Measurements from ENCODE around the gene BPIFB1. TPM values are rescaled to one million over a fixed set of nuclear protein-coding genes. Genes with fewer than 3 reads are reported as not detected.

BPIFB1 gene, protein sequence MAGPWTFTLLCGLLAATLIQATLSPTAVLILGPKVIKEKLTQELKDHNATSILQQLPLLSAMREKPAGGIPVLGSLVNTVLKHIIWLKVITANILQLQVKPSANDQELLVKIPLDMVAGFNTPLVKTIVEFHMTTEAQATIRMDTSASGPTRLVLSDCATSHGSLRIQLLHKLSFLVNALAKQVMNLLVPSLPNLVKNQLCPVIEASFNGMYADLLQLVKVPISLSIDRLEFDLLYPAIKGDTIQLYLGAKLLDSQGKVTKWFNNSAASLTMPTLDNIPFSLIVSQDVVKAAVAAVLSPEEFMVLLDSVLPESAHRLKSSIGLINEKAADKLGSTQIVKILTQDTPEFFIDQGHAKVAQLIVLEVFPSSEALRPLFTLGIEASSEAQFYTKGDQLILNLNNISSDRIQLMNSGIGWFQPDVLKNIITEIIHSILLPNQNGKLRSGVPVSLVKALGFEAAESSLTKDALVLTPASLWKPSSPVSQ
- total RNA-seq, result under 1 TPM in 1 of 4 donors, not detected in 3; 0.21 TPM

DNA sequence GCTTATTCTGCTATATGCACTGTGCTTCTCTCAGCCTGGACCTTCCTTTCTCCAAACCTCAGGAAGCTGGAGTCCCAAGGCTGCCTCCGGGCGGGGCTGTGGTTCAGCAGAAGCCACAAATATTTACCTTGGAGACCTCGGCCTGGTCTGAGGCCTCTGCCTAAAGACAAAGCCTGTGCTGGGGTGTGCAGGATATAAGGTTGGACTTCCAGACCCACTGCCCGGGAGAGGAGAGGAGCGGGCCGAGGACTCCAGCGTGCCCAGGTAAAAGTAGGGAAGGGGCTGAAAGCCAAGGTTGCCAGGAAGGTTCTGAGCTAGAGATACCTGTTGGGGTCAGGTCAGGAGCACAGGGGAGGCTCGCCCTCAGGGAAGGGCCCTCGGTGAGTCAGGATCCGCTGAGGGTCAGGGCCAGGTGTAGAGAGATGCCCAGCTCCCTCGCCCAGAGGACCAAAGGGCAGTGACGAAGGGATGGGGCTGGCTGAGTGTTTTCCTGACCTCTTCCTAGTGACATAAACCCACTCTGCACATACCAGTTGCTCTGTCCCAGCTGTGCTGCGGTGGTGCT is at the start of gene BPIFB1:
TSS of gene BPIFB1 (plus strand) at position 224 of the 565 bp plus-strand sequence. CDS start 2,860 bp downstream, outside the sequence.
- H3K4me3 ChIP-seq, result no peak within 1 kb of the TSS
- H3K27ac ChIP-seq, result no peak within 1 kb of the TSS
- no peaks in the 10 kb centered on the region for H3K27me3 ChIP-seq
- no peak for DNase-seq
- H3K9me3 ChIP-seq, result no peaks in the 10 kb centered on the region
- H3K36me3 ChIP-seq, result no peaks in the 10 kb centered on the region
- TF ChIP-seq, protein P1, sequence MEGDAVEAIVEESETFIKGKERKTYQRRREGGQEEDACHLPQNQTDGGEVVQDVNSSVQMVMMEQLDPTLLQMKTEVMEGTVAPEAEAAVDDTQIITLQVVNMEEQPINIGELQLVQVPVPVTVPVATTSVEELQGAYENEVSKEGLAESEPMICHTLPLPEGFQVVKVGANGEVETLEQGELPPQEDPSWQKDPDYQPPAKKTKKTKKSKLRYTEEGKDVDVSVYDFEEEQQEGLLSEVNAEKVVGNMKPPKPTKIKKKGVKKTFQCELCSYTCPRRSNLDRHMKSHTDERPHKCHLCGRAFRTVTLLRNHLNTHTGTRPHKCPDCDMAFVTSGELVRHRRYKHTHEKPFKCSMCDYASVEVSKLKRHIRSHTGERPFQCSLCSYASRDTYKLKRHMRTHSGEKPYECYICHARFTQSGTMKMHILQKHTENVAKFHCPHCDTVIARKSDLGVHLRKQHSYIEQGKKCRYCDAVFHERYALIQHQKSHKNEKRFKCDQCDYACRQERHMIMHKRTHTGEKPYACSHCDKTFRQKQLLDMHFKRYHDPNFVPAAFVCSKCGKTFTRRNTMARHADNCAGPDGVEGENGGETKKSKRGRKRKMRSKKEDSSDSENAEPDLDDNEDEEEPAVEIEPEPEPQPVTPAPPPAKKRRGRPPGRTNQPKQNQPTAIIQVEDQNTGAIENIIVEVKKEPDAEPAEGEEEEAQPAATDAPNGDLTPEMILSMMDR (IDR thresholded peaks at IDR 0.05), result no peak
- H3K4me1 ChIP-seq, result no peaks in the 10 kb centered on the region
- intact Hi-C loops (cut with DNase I; ENCODE audit: low total_unique reads), result no loop called here

DNA sequence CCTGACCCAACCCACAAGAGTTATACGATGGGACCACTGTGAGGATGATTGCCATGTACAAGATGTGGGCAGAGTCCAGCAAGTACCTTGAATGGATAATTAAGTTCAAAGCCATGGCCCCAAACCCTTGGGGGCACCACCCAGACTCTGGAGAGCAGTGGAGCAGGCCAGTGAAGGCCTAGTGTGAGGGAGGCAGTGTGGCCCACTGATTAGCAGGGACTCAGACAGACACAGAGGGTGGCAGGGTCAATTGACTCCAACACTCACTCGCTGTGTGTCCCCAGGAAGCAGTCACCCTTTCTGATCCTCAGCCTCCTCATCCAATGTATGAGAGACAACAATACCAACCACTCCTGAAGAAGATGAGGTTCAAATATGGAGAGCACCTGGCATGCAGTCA is 49.0 kb upstream of the BPIFB1 start:
- no peaks in the 10 kb centered on the region for H3K36me3 ChIP-seq
- H3K4me1 ChIP-seq, result no peaks in the 10 kb centered on the region
- TF ChIP-seq, protein P1 (IDR thresholded peaks at IDR 0.05), result no peak
- TF ChIP-seq POLR2A (IDR thresholded peaks at IDR 0.05), result no peak
- intact Hi-C loops (cut with DNase I; ENCODE audit: low total_unique reads), result no loop called here
- DNase-seq, result no peak
- no peak overlapping the region for H3K4me3 ChIP-seq
- no peaks in the 10 kb centered on the region for H3K9me3 ChIP-seq
- H3K27me3 ChIP-seq, result no peaks in the 10 kb centered on the region
- no peak overlapping the region for H3K27ac ChIP-seq

DNA sequence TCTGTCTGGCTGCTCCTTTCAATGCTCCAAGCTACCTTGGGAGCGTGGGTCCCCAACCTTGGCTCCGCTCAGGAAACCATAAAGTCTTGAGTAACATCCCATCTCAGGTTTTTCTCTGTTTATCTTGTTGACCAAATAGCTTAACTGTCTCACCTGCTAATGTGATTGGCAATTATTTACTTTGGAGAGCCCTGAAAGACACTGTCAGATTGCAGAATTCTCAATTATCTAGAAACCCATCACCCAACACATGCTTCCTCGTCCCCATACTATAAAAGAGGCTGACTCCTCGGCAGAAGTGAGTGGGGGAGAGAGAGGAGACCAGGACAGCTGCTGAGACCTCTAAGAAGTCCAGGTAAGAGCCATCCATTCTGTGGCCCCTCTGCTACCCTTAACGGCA is 47.3 kb upstream of the BPIFB1 start, which contains the start of gene BPIFA1:
TSS of gene BPIFA1 (plus strand) at position 301 of the 400 bp plus-strand sequence. CDS start 1,716 bp downstream, outside the sequence.
- TF ChIP-seq, protein P1 (IDR thresholded peaks at IDR 0.05), result no peak
- no peak for TF ChIP-seq POLR2A (IDR thresholded peaks at IDR 0.05)
- intact Hi-C loops (cut with DNase I; ENCODE audit: low total_unique reads), result no loop called here
- Histone ChIP-seq H3K9me3 (no peaks in the 10 kb centered on the region), H3K4me3 (no peak within 1 kb of the TSS), H3K27ac (no peak within 1 kb of the TSS), H3K4me1 (no peaks in the 10 kb centered on the region), H3K27me3 (no peaks in the 10 kb centered on the region), H3K36me3 (no peaks in the 10 kb centered on the region)
- DNase-seq, result no peak

DNA sequence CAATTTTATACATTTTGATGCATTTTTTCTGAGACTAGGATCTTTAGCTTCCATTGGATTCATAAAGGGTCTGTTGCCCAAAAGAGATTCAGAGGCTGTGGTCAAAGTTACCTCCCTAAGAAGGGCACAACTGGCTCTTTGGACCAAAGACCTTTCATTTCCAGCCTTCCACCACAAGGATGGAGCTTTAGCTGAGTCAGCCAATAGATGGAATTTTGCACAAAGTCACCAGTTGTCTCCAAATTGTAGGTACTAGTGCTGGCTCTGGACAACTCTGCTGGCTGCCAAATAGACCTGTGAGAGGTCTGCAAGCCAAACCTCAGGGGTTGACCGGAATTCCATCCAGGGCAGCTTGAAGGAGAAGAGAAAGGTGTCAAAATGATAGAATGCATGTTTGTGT is 46.7 kb upstream of the BPIFB1 start:
- DNase-seq, result no peak
- Histone ChIP-seq H3K9me3 (no peaks in the 10 kb centered on the region), H3K27ac (no peak overlapping the region), H3K4me1 (no peaks in the 10 kb centered on the region), H3K4me3 (no peak overlapping the region), H3K36me3 (no peaks in the 10 kb centered on the region), H3K27me3 (no peaks in the 10 kb centered on the region)
- intact Hi-C loops (cut with DNase I; ENCODE audit: low total_unique reads), result no loop called here
- TF ChIP-seq, protein P1 (IDR thresholded peaks at IDR 0.05), result no peak
- TF ChIP-seq POLR2A (IDR thresholded peaks at IDR 0.05), result no peak

DNA sequence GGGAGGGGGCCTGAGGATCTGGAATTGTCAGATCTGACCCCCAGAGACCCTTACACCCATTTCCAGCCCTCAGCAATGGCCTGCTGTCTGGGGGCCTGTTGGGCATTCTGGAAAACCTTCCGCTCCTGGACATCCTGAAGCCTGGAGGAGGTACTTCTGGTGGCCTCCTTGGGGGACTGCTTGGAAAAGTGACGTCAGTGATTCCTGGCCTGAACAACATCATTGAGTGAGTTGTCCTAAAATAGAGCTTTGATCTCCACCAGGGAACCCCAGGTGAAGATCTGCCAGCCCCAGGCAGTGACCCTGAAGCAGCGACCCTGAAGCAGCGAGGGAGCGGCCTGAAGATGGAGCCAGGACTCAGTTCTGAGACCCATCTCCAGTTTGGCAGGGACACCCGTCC is 45.0 kb upstream of the BPIFB1 start:
- no peaks in the 10 kb centered on the region for H3K36me3 ChIP-seq
- H3K4me1 ChIP-seq, result no peaks in the 10 kb centered on the region
- no peak overlapping the region for H3K4me3 ChIP-seq
- no peak for TF ChIP-seq POLR2A (IDR thresholded peaks at IDR 0.05)
- TF ChIP-seq, protein P1 (IDR thresholded peaks at IDR 0.05), result no peak
- intact Hi-C loops (cut with DNase I; ENCODE audit: low total_unique reads), result no loop called here
- no peaks in the 10 kb centered on the region for H3K27me3 ChIP-seq
- no peaks in the 10 kb centered on the region for H3K9me3 ChIP-seq
- no peak for DNase-seq
- H3K27ac ChIP-seq, result no peak overlapping the region
